Heart left ventricle (tissue), 13 donors: ENCODE measurements around the gene MRPL53.

Source experiments
- CTCF ChIP-seq, 12 donors: fragments of 200-600 bp; sonication (generic) in 4 of 12; IDR thresholded peaks; one replicate each; pipeline versions ENCODE4 v1.5.0 to v1.8.0; 2018 to 2022; ENCODE audit warnings: antibody characterized with exemption in 12 of 12, mild to moderate bottlenecking in 5 of 12
- POLR2A ChIP-seq, 2 donors: fragments of 450-650 bp; IDR thresholded peaks; one replicate each; pipeline ENCODE4 v1.6.1; 2017; ENCODE audit warnings: antibody characterized with exemption in 2 of 2, mild to moderate bottlenecking in 2 of 2, moderate library complexity in 2 of 2
- donor health status: ischemic (EF 13 %, LVEDD 7.1; RV severe dilation, severe dysfunction).
- donor health status: DM: no; HTN: yes; CAD: no.
- donor health status: DM: no; HTN: no; CAD: no.
- donor health status: ischemic (EF 25% LVEDD 6.9; RV normal size, moderate dysfunction).
- donor health status: ischemic (EF 25% LVEDD 5.7; RV mildly dilated, moderate dysfunction).
- donor health status: ischemic (EF 35%, LVEDD 5.7; RV mildly dilated, moderate dysfunction).
- donor health status: nonischemic (EF 11% LVEDD 7.7; RV severe dilation, severe dysfunction).
- donor health status: DM: yes; HTN: yes; CAD: no.
- donor health status: PGD.
- donor health status: ischemic (EF 29% LVEDD 5.4; RV normal size, mild dysfunction).
- donor health status: nonischemic (EF 23%, LVEDD 6.1; RV moderate dilation, normal function).

GRCh38 chr2:74499940-74500577, 27.6 kb upstream of the MRPL53 start:
- TF ChIP-seq CTCF (IDR thresholded peaks at IDR 0.05) = no peak
- no peak for TF ChIP-seq POLR2A (IDR thresholded peaks at IDR 0.05)
